Measurements from ENCODE around the gene POU3F2. TPM values are rescaled to one million over a fixed set of nuclear protein-coding genes. Genes with fewer than 3 reads are reported as not detected.

Gene POU3F2
- polyA plus RNA-seq, 2 of the 4 experiments (the other 2 are of a cell fraction) = not detected

GRCh38 chr6:98831057-98831958, 3.1 kb upstream of the POU3F2 start:
- Histone ChIP-seq H3K4me1 (peaks cover 11% of the 10 kb centered on the region; the same call in 2 of the 3 replicates), H3K4me3 (no peak overlapping the region; the same call in 2 of the 3 replicates), H3K4me2 (peak overlapping the region; percentile 98; the same call in 2 of the 3 replicates), H3K9me3 (no peaks in the 10 kb centered on the region), H3K27ac (no peak overlapping the region)
- POLR2A ChIA-PET = no interaction called here
- 38% methylated on average over 21 of the region's 58 CpGs for WGBS (ENCODE audit: missing lambda C conversion rate)
- CTCF ChIA-PET = interaction anchor here (1.5 kb wide), 1 partner anchor 288 kb away, joined by 5 read pairs; no protein-coding TSS in a partner anchor
- FAIRE-seq = no peak
- DNase-seq (ENCODE audit: low read depth in 1 of 2, low spot score in 1 of 2) = no peak
- no peak for TF ChIP-seq HOXB13 (CRISPR knock-in tag; IDR thresholded peaks at IDR 0.05; ENCODE audit: low read depth)
- TF ChIP-seq CHD2 (IDR thresholded peaks at IDR 0.05; ENCODE audit: low read length, partially characterized antibody) = no peak
- ATAC-seq = no peak

- ChIA-PET POLR2A (no interaction called here), CTCF (interaction anchor here (1.3 to 1.5 kb wide), 2 partner anchors 42 to 287 kb away, joined by 3 to 5 read pairs; no protein-coding TSS in a partner anchor)
- no peak for TF ChIP-seq HES2 (IDR thresholded peaks at IDR 0.05)
- TF ChIP-seq POLR2A (IDR thresholded peaks at IDR 0.05; ENCODE audit: low read length) = no peak
- TF ChIP-seq RFX5 (IDR thresholded peaks at IDR 0.05) = no peak
- no peak for TF ChIP-seq CBX2 (IDR thresholded peaks at IDR 0.05; ENCODE audit: borderline replicate concordance, low read depth)
- TF ChIP-seq HDAC2 (IDR thresholded peaks at IDR 0.05) = no peak
- no peak for TF ChIP-seq EP300 (IDR thresholded peaks at IDR 0.05)
- TF ChIP-seq HOXB13 (CRISPR knock-in tag; IDR thresholded peaks at IDR 0.05; ENCODE audit: low read depth) = no peak
- TF ChIP-seq PHF8 (IDR thresholded peaks at IDR 0.05; ENCODE audit: borderline replicate concordance, low read depth) = no peak
- TF ChIP-seq ATOH8 (CRISPR knock-in tag; IDR thresholded peaks at IDR 0.05; ENCODE audit: low read depth) = no peak
- TF ChIP-seq EHMT2 (IDR thresholded peaks at IDR 0.05; ENCODE audit: low read depth) = no peak
- TF ChIP-seq BCL3 (IDR thresholded peaks at IDR 0.05) = no peak
- TF ChIP-seq CHD2 (IDR thresholded peaks at IDR 0.05; ENCODE audit: low read length, partially characterized antibody) = no peak
- no peak for TF ChIP-seq PBX3 (IDR thresholded peaks at IDR 0.05)
- TF ChIP-seq HOXB5 (CRISPR knock-in tag; IDR thresholded peaks at IDR 0.05) = no peak
- 41% methylated on average over 11 of the region's 11 CpGs for WGBS (ENCODE audit: missing lambda C conversion rate)
- FAIRE-seq (no peak), DNase-seq (ENCODE audit: low read depth in 1 of 2, low spot score in 1 of 2) (no peak), ATAC-seq (no peak)
- Histone ChIP-seq H3K9me3 (no peaks in the 10 kb centered on the region), H3K4me2 (peak overlapping the region; percentile 98), H3K4me3 (peak overlapping the region; percentile 55; the same call in 2 of the 3 replicates), H3K4me1 (peaks cover 11% of the 10 kb centered on the region; the same call in 2 of the 3 replicates), H3K27ac (no peak overlapping the region)
Observed at GRCh38 chr6:98831959-98832283, 2.5 kb upstream of the POU3F2 start.

- FAIRE-seq = no peak
- H3K27ac ChIP-seq = no peak overlapping the region
- peak; percentile 3 to 8; a peak in 2 of 6 replicates for ATAC-seq
- H3K4me2 ChIP-seq = peak overlapping the region; percentile 98
- CTCF ChIA-PET = interaction anchor here (1.0 to 1.5 kb wide), 4 partner anchors 9 to 287 kb away, joined by 3 to 6 read pairs (median 4); no protein-coding TSS in a partner anchor
- H3K4me3 ChIP-seq = peak overlapping the region; percentile 55
- peaks cover 11% of the 10 kb centered on the region; the same call in 2 of the 3 replicates for H3K4me1 ChIP-seq
- WGBS (ENCODE audit: missing lambda C conversion rate) = 14% methylated on average over 13 of the region's 59 CpGs
- no peak for DNase-seq (ENCODE audit: low read depth in 1 of 2, low spot score in 1 of 2)
- no peaks in the 10 kb centered on the region for H3K9me3 ChIP-seq
- POLR2A ChIA-PET = no interaction called here
- no peak for TF ChIP-seq CEBPB (IDR thresholded peaks at IDR 0.05)
- no peak for TF ChIP-seq FOSB (CRISPR knock-in tag; IDR thresholded peaks at IDR 0.05)
- TF ChIP-seq ESRRA (IDR thresholded peaks at IDR 0.05; ENCODE audit: borderline replicate concordance, low read length) = no peak
- no peak for TF ChIP-seq CBX2 (IDR thresholded peaks at IDR 0.05; ENCODE audit: borderline replicate concordance, low read depth)
- no peak for TF ChIP-seq RARB (CRISPR knock-in tag; IDR thresholded peaks at IDR 0.05)
- TF ChIP-seq HDAC2 (IDR thresholded peaks at IDR 0.05) = no peak
- no peak for TF ChIP-seq RAD21 (conservative IDR thresholded peaks at IDR 0.05 in 1 of 2, IDR thresholded peaks at IDR 0.05 in 1 of 2)
- TF ChIP-seq HEYL (CRISPR knock-in tag; IDR thresholded peaks at IDR 0.05) = no peak
- TF ChIP-seq HES2 (IDR thresholded peaks at IDR 0.05) = no peak
- TF ChIP-seq TP53 (CRISPR knock-in tag; IDR thresholded peaks at IDR 0.05) = no peak
- no peak for TF ChIP-seq CHD4 (IDR thresholded peaks at IDR 0.05; ENCODE audit: borderline replicate concordance)
- no peak for TF ChIP-seq KDM1A (IDR thresholded peaks at IDR 0.05; ENCODE audit: low read depth)
Observed at GRCh38 chr6:98832284-98833056, 1.9 kb upstream of the POU3F2 start.
